ENCODE data around the gene ST3GAL6.

The ST3GAL6 gene

DNA sequence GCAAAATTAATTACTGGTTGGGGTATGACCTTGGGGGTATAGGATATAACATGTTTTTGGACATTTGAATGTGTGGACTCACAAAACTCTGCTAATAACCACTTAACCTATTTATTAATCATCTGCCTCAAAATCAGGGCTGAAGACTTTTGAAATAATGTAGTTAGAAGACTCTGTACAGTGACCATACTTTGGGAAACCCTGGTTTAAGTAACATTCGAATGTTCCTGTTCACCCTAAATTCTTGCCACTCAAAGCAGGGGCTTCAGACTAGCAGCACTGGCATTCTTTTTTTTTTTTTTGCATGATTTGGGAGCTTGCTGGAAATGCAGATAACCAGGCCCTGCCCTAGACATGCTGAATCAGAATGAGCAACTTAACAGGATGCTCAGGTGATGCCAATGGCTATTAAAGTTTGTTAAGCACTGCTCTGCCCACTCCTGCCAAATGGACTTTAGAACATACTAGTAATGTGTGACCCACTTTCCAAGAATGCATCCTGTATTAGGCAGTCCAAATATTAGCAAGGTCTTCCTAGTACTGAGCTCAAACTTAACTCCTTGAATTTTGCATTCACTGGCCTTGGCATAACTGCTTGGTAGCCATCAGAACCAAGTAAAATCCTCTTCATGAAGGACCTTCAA lies 12.7 kb upstream of the ST3GAL6 start:
- no peak for ATAC-seq (ENCODE audit: low read depth)
- Histone ChIP-seq H3K9me3 (ENCODE audit: severe bottlenecking) (no peaks in the 10 kb centered on the region), H3K4me3 (ENCODE audit: severe bottlenecking) (no peak overlapping the region), H3K27me3 (ENCODE audit: insufficient read depth, poor library complexity, severe bottlenecking) (no peaks in the 10 kb centered on the region), H3K4me1 (ENCODE audit: insufficient read depth, poor library complexity, severe bottlenecking) (no peaks in the 10 kb centered on the region), H3K27ac (ENCODE audit: poor library complexity, severe bottlenecking) (no peak overlapping the region), H3K36me3 (ENCODE audit: low read depth) (no peaks in the 10 kb centered on the region)
- no peak for DNase-seq (ENCODE audit: low spot score)
- TF ChIP-seq, protein P1, sequence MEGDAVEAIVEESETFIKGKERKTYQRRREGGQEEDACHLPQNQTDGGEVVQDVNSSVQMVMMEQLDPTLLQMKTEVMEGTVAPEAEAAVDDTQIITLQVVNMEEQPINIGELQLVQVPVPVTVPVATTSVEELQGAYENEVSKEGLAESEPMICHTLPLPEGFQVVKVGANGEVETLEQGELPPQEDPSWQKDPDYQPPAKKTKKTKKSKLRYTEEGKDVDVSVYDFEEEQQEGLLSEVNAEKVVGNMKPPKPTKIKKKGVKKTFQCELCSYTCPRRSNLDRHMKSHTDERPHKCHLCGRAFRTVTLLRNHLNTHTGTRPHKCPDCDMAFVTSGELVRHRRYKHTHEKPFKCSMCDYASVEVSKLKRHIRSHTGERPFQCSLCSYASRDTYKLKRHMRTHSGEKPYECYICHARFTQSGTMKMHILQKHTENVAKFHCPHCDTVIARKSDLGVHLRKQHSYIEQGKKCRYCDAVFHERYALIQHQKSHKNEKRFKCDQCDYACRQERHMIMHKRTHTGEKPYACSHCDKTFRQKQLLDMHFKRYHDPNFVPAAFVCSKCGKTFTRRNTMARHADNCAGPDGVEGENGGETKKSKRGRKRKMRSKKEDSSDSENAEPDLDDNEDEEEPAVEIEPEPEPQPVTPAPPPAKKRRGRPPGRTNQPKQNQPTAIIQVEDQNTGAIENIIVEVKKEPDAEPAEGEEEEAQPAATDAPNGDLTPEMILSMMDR (IDR thresholded peaks at IDR 0.05; ENCODE audit: poor library complexity, severe bottlenecking): no peak

- ATAC-seq (ENCODE audit: low read depth): no peak
- H3K4me3 ChIP-seq (ENCODE audit: severe bottlenecking): no peak overlapping the region
- TF ChIP-seq, protein P1 (IDR thresholded peaks at IDR 0.05; ENCODE audit: poor library complexity, severe bottlenecking): no peak
Observed at GRCh38 chr3:98754483-98754882, 8.7 kb upstream of the ST3GAL6 start.

DNA sequence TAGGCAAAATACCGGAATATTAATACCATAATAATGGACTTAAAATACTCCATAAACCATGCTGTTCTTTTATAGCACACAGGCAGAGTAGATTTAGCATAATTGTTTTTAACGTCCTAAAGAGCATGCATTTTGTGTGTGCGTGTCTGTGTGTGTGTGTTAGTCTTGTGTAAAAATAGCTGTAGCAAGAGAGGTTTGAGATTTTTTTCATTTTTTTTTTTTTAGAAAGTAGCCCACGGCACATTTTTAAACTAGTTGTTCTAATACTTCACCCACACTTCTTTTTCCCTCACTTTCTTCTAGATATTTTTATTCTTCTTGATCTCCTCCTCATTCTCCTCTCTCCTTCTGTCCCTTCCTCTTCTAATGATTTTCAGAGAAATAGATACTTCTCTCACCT lies 7.5 kb upstream of the ST3GAL6 start:
- Histone ChIP-seq H3K36me3 (ENCODE audit: low read depth) (no peaks in the 10 kb centered on the region), H3K4me1 (ENCODE audit: insufficient read depth, poor library complexity, severe bottlenecking) (no peaks in the 10 kb centered on the region), H3K27me3 (ENCODE audit: insufficient read depth, poor library complexity, severe bottlenecking) (no peaks in the 10 kb centered on the region), H3K4me3 (ENCODE audit: severe bottlenecking) (no peak overlapping the region), H3K9me3 (ENCODE audit: severe bottlenecking) (no peaks in the 10 kb centered on the region), H3K27ac (ENCODE audit: poor library complexity, severe bottlenecking) (no peak overlapping the region)
- no peak for ATAC-seq (ENCODE audit: low read depth)
- DNase-seq (ENCODE audit: low spot score): no peak
- TF ChIP-seq, protein P1 (IDR thresholded peaks at IDR 0.05; ENCODE audit: poor library complexity, severe bottlenecking): no peak

More at GRCh38 chr3:98754483-98754882, 8.7 kb upstream of the ST3GAL6 start:
- Histone ChIP-seq H3K4me1 (ENCODE audit: insufficient read depth, poor library complexity, severe bottlenecking) (no peaks in the 10 kb centered on the region), H3K36me3 (ENCODE audit: low read depth) (no peaks in the 10 kb centered on the region), H3K9me3 (ENCODE audit: severe bottlenecking) (no peaks in the 10 kb centered on the region), H3K27me3 (ENCODE audit: insufficient read depth, poor library complexity, severe bottlenecking) (no peaks in the 10 kb centered on the region), H3K27ac (ENCODE audit: poor library complexity, severe bottlenecking) (no peak overlapping the region)
- no peak for DNase-seq (ENCODE audit: low spot score)

- ATAC-seq (ENCODE audit: low read depth): no peak
- Histone ChIP-seq H3K27me3 (ENCODE audit: insufficient read depth, poor library complexity, severe bottlenecking) (no peaks in the 10 kb centered on the region), H3K4me3 (ENCODE audit: severe bottlenecking) (no peak overlapping the region), H3K27ac (ENCODE audit: poor library complexity, severe bottlenecking) (no peak overlapping the region), H3K9me3 (ENCODE audit: severe bottlenecking) (no peaks in the 10 kb centered on the region), H3K4me1 (ENCODE audit: insufficient read depth, poor library complexity, severe bottlenecking) (no peaks in the 10 kb centered on the region), H3K36me3 (ENCODE audit: low read depth) (no peaks in the 10 kb centered on the region)
- no peak for DNase-seq (ENCODE audit: low spot score)
- TF ChIP-seq, protein P1 (IDR thresholded peaks at IDR 0.05; ENCODE audit: poor library complexity, severe bottlenecking): no peak
Observed at GRCh38 chr3:98759629-98760028, 3.5 kb upstream of the ST3GAL6 start.

DNA sequence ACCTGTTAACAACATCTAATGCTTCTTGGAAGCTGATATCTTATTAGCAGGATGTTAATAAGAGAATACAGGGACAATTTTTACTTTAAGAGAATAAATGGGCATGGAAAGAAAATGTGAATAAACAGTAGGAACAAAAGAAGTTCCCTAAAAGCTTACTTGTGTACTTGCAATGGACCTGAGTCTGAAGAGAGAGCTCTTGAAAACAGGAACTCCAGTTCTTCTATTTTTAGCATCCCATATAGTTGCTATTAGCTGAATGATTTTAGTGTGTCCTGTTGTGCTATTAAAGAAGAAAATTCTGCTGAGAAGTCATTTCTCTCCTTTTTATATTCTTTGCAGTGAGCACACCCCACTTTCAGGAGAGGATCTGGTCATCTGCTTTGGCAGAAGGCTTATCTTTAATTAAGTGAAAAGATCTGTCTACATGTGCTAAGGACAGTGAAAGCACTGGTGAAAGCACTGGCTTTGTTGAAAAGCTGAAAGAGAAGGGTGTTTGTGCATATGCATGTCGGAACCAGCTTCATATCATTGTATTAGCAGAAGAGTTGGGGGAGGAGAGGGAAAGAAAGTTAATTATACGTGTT lies 1.4 kb upstream of the ST3GAL6 start:
- no peaks in the 10 kb centered on the region for H3K4me1 ChIP-seq (ENCODE audit: insufficient read depth, poor library complexity, severe bottlenecking)
- no peaks in the 10 kb centered on the region for H3K9me3 ChIP-seq (ENCODE audit: severe bottlenecking)
- H3K27me3 ChIP-seq (ENCODE audit: insufficient read depth, poor library complexity, severe bottlenecking): no peaks in the 10 kb centered on the region
- no peak overlapping the region for H3K27ac ChIP-seq (ENCODE audit: poor library complexity, severe bottlenecking)
- no peak for DNase-seq (ENCODE audit: low spot score)
- H3K4me3 ChIP-seq (ENCODE audit: severe bottlenecking): no peak overlapping the region
- ATAC-seq (ENCODE audit: low read depth): no peak
- TF ChIP-seq, protein P1 (IDR thresholded peaks at IDR 0.05; ENCODE audit: poor library complexity, severe bottlenecking): no peak
- H3K36me3 ChIP-seq (ENCODE audit: low read depth): no peaks in the 10 kb centered on the region

Measured in RWPE2 (cell line).